Epithelial cell of alveolus of lung (primary cell): ENCODE data around the gene CAAP1. TPM values are rescaled to one million over a fixed set of nuclear protein-coding genes. Genes with fewer than 3 reads are reported as not detected.

ENCODE experiments used
- total RNA-seq: library from RNA; depleted of rRNA; stranded (reverse); fragments of >200 nt; gene quantifications from 2 replicates; pipeline ENCODE4 v1.2.1, GENCODE V29; 2015

CAAP1 gene, protein sequence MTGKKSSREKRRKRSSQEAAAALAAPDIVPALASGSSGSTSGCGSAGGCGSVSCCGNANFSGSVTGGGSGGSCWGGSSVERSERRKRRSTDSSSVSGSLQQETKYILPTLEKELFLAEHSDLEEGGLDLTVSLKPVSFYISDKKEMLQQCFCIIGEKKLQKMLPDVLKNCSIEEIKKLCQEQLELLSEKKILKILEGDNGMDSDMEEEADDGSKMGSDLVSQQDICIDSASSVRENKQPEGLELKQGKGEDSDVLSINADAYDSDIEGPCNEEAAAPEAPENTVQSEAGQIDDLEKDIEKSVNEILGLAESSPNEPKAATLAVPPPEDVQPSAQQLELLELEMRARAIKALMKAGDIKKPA
- total RNA-seq, result 14.9 and 16.4 TPM in 2 replicates

DNA sequence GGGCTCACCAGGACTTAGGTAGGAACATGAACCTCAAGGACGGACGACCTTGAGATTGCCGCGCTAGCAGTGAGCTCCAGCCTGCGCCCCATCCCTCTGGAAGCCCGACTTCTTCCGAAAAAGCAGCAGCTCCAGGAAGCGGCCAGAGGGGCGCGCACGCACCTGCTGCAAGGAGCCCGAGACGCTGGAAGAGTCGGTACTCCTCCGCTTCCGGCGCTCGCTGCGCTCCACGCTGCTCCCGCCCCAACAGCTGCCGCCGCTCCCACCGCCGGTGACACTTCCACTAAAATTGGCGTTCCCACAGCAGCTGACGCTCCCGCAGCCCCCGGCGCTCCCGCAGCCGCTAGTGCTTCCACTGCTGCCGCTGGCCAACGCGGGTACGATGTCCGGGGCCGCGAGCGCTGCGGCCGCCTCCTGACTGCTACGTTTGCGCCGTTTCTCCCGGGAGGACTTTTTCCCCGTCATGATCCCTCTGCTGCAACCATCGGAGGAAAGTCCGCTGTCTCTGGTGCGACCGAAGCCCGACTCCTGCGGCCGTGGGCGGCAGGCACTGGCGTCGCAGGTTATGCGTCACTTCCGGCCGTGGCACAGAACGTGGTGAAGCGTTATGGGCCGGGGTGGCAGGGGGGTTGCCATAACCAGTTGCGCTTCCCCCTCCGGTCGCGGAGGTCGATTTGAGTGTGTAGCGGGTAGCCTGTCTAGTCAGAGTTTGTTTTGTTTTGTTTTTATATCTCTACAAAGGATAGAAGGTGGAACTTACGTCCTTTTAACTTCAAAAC, at the start of gene CAAP1:
CAAP1 (minus strand) TSS at position 552 of the 779 bp plus-strand sequence; CDS start at position 465, 87 bp downstream.

Other genes starting within 250 kb of the CAAP1 start
- gene PLAA, start 54.4 kb upstream of the CAAP1 start, total RNA-seq, result 26.0 and 29.3 TPM in 2 replicates
- 9.7 and 12.0 TPM in 2 replicates for gene IFT74, start 63.6 kb upstream of the CAAP1 start, total RNA-seq
- gene LRRC19, start 112.9 kb upstream of the CAAP1 start, total RNA-seq, result not detected in 2 replicates
- gene TEK, start 216.4 kb upstream of the CAAP1 start, total RNA-seq, result 3.0 and 3.7 TPM in 2 replicates